H9 (cell line): ENCODE results near the gene KIF12. TPM values are rescaled to one million over a fixed set of nuclear protein-coding genes. Genes with fewer than 3 reads are reported as not detected.

Source experiments
- DNase-seq: peaks from one replicate; pipeline ENCODE4 v3.0.0-alpha.2; 2017
- H2AFZ ChIP-seq: one replicate; pipeline ENCODE4 v1.6.1; 2013; ENCODE audit warnings: mild to moderate bottlenecking, low read length, control low read depth, moderate library complexity
- H2AK5ac ChIP-seq: 2 replicates; pipeline ENCODE4 v1.6.1; 2013; ENCODE audit warnings: low read length, control low read depth, mixed read lengths; ENCODE audit not compliant: insufficient read length
- H2BK120ac ChIP-seq: one replicate; pipeline ENCODE4 v1.6.1; 2013; ENCODE audit warnings: low read depth, mild to moderate bottlenecking, low read length, control low read depth, inconsistent platforms; ENCODE audit not compliant: poor library complexity, severe bottlenecking
- H2BK12ac ChIP-seq: 2 replicates; pipeline ENCODE4 v1.6.1; 2013; ENCODE audit warnings: low read length, control low read depth, mixed read lengths, low read depth; ENCODE audit not compliant: insufficient read length
- H2BK15ac ChIP-seq: 2 replicates; pipeline ENCODE4 v1.6.1; 2013; ENCODE audit warnings: low read depth, low read length, control low read depth
- H2BK20ac ChIP-seq: one replicate; pipeline ENCODE4 v1.6.1; 2013; ENCODE audit warnings: low read depth, mild to moderate bottlenecking, low read length, control low read depth, inconsistent platforms; ENCODE audit not compliant: poor library complexity, severe bottlenecking
- H2BK5ac ChIP-seq: 2 replicates; pipeline ENCODE4 v1.6.1; 2013; ENCODE audit warnings: low read length, control low read depth, mixed read lengths; ENCODE audit not compliant: insufficient read length
- H3K14ac ChIP-seq: 2 replicates; pipeline ENCODE4 v1.6.1; 2013; ENCODE audit warnings: low read length, control low read depth; ENCODE audit not compliant: insufficient read depth
- H3K18ac ChIP-seq: 2 replicates; pipeline ENCODE4 v1.6.1; 2013; ENCODE audit warnings: low read depth, mild to moderate bottlenecking, mixed read lengths, low read length, control low read depth; ENCODE audit not compliant: insufficient read length
- H3K23ac ChIP-seq: 2 replicates; pipeline ENCODE4 v1.6.1; 2013; ENCODE audit warnings: low read length, control low read depth, mixed read lengths, low read depth; ENCODE audit not compliant: insufficient read length
- H3K23me2 ChIP-seq: 2 replicates; pipeline ENCODE4 v1.6.1; 2013; ENCODE audit warnings: low read depth, mild to moderate bottlenecking, mixed read lengths, low read length, control low read depth; ENCODE audit not compliant: insufficient read length, poor library complexity, severe bottlenecking
- H3K27ac ChIP-seq: 2 replicates; pipeline ENCODE4 v1.5.1; 2013; ENCODE audit warnings: low read length, control low read depth, mixed read lengths, low read depth; ENCODE audit not compliant: insufficient read length
- H3K27me3 ChIP-seq: 2 replicates; pipeline ENCODE4 v1.6.1; 2013; ENCODE audit warnings: low read length, control low read depth, inconsistent platforms; ENCODE audit not compliant: insufficient read depth
- H3K4ac ChIP-seq: 2 replicates; pipeline ENCODE4 v1.6.1; 2013; ENCODE audit warnings: low read depth, mild to moderate bottlenecking, control low read depth, inconsistent platforms, low read length, moderate library complexity
- H3K4me1 ChIP-seq: 2 replicates; pipeline ENCODE4 v1.6.1; 2013; ENCODE audit warnings: low read length, control low read depth, inconsistent platforms; ENCODE audit not compliant: insufficient read depth
- H3K4me2 ChIP-seq: 2 replicates; pipeline ENCODE4 v1.6.1; 2013; ENCODE audit warnings: low read length, control low read depth, mixed read lengths; ENCODE audit not compliant: insufficient read length, insufficient read depth
- H3K56ac ChIP-seq: 2 replicates; pipeline ENCODE4 v1.6.1; 2013; ENCODE audit warnings: low read depth, mild to moderate bottlenecking, mixed read lengths, low read length, control low read depth; ENCODE audit not compliant: insufficient read length
- H3K79me1 ChIP-seq: 2 replicates; pipeline ENCODE4 v1.6.1; 2013; ENCODE audit warnings: low read depth, mild to moderate bottlenecking, moderate library complexity, low read length, control low read depth, inconsistent platforms; ENCODE audit not compliant: insufficient read depth, poor library complexity, severe bottlenecking
- H3K79me2 ChIP-seq: 2 replicates; pipeline ENCODE4 v1.6.1; 2013; ENCODE audit warnings: low read length, control low read depth, inconsistent platforms; ENCODE audit not compliant: insufficient read depth
- H3K9ac ChIP-seq: 2 replicates; pipeline ENCODE4 v1.6.1; 2013; ENCODE audit warnings: low read length, control low read depth, mixed read lengths; ENCODE audit not compliant: insufficient read length; ENCODE audit errors: extremely low read depth
- H3K9me3 ChIP-seq: one replicate; pipeline ENCODE4 v1.6.1; 2013; ENCODE audit warnings: low read depth, low read length, inconsistent platforms; ENCODE audit not compliant: control insufficient read depth
- H3T11ph ChIP-seq: one replicate; pipeline ENCODE4 v1.6.1; 2013; ENCODE audit warnings: mild to moderate bottlenecking, low read length, control low read depth, inconsistent platforms
- H4K20me1 ChIP-seq: one replicate; pipeline ENCODE4 v1.6.1; 2013; ENCODE audit not compliant: control insufficient read depth, insufficient read length, insufficient read depth
- H4K5ac ChIP-seq: 2 replicates; pipeline ENCODE4 v1.6.1; 2013; ENCODE audit warnings: low read depth, mild to moderate bottlenecking, mixed read lengths, low read length, control low read depth; ENCODE audit not compliant: insufficient read length
- H4K8ac ChIP-seq: replicated peaks from 2 replicates; pipeline ENCODE4 v1.6.1; 2013; ENCODE audit warnings: low read length, control low read depth, mixed read lengths, low read depth; ENCODE audit not compliant: insufficient read length
- H4K91ac ChIP-seq: 2 replicates; pipeline ENCODE4 v1.6.1; 2013; ENCODE audit warnings: low read depth, mild to moderate bottlenecking, moderate library complexity, mixed read lengths, low read length, control low read depth; ENCODE audit not compliant: insufficient read length
- H3K27ac Mint-ChIP-seq, 3 experiments: 2 replicates in 2 of 3; 3 replicates in 1 of 3; pipeline ENCODE4 v1.8.0; 2020 to 2021; ENCODE audit warnings: mixed read lengths in 3 of 3, mild to moderate bottlenecking in 1 of 3, moderate library complexity in 1 of 3
- H3K27me3 Mint-ChIP-seq: 2 replicates; pipeline ENCODE4 v1.8.0; 2021; ENCODE audit warnings: low read depth, mild to moderate bottlenecking, moderate library complexity, mixed read lengths
- H3K36me3 Mint-ChIP-seq, 3 experiments: 2 replicates in 2 of 3; 3 replicates in 1 of 3; pipeline ENCODE4 v1.8.0; 2020 to 2021; ENCODE audit warnings: low read depth in 3 of 3, mixed read lengths in 3 of 3; ENCODE audit not compliant: insufficient read depth in 1 of 3
- H3K4me1 Mint-ChIP-seq, 2 experiments: 2 replicates each; pipeline ENCODE4 v1.8.0; 2020; ENCODE audit warnings: mixed read lengths in 2 of 2
- H3K4me3 Mint-ChIP-seq, 2 experiments: 2 replicates in 1 of 2; 3 replicates in 1 of 2; pipeline ENCODE4 v1.8.0; 2020 to 2021; ENCODE audit warnings: mild to moderate bottlenecking in 2 of 2, mixed read lengths in 2 of 2, moderate library complexity in 1 of 2
- H3K9me3 Mint-ChIP-seq, 2 experiments: 2 replicates in 1 of 2; 3 replicates in 1 of 2; pipeline ENCODE4 v1.8.0; 2020; ENCODE audit warnings: mild to moderate bottlenecking in 2 of 2, mixed read lengths in 2 of 2, moderate library complexity in 1 of 2
- WGBS: extraction: QIAGEN DNeasy Blood & Tissue Kit; methylation state at CpG from one replicate; pipeline ENCODE4 v1.1.7; 2013; ENCODE audit warnings: missing lambda C conversion rate, low lambda C conversion rate, mixed read lengths; ENCODE audit not compliant: insufficient read length; ENCODE audit errors: extremely low coverage; 5-methylcytosine and 5-hydroxymethylcytosine counted together
- total RNA-seq: library from RNA; stranded (reverse); gene quantifications from 2 replicates; pipeline ENCODE4 v1.2.1, GENCODE V29; 2021
- TF ChIP-seq, protein P1 (sequence below): fragments of 200-600 bp; sonication (generic); conservative IDR thresholded peaks from 3 replicates; pipeline ENCODE4 v1.8.0; 2021; ENCODE audit warnings: antibody characterized with exemption, mild to moderate bottlenecking

Gene KIF12
- total RNA-seq, 1 experiment from 2014 or later = 3.3 TPM

- no peak overlapping the region for H2AFZ ChIP-seq
- no peak for DNase-seq
- Mint-ChIP-seq H3K27ac (no peak overlapping the region), H3K4me1 (peaks cover 7 to 8% of the 10 kb centered on the region in 2 experiments; a peak in 3 of 4 replicates), H3K4me3 (no peak overlapping the region; a peak in 1 of 5 replicates), H3K36me3 (no peaks in the 10 kb centered on the region), H3K9me3 (no peaks in the 10 kb centered on the region), H3K27me3 (peaks cover 41% of the 10 kb centered on the region)
- no peak overlapping the region for H2BK12ac ChIP-seq
- no peak overlapping the region for H3K4ac ChIP-seq
- no peak overlapping the region for H3K56ac ChIP-seq
- H3K4me1 ChIP-seq = no peaks in the 10 kb centered on the region
- H4K20me1 ChIP-seq = no peaks in the 10 kb centered on the region
- H2BK5ac ChIP-seq = no peak overlapping the region
- WGBS = no CpG with 5 or more reads among the region's 7 CpGs
- no peak overlapping the region for H4K8ac ChIP-seq
- H3K23me2 ChIP-seq = no peaks in the 10 kb centered on the region
- no peak overlapping the region for H4K5ac ChIP-seq
- H3K4me2 ChIP-seq = no peak overlapping the region
- no peaks in the 10 kb centered on the region for H3K9me3 ChIP-seq
- no peak overlapping the region for H4K91ac ChIP-seq
- no peak overlapping the region for H2BK15ac ChIP-seq
- no peak overlapping the region for H2BK120ac ChIP-seq
- H3K23ac ChIP-seq = no peak overlapping the region
- H3K27me3 ChIP-seq = no peaks in the 10 kb centered on the region
- no peak overlapping the region for H3K27ac ChIP-seq
- no peak overlapping the region for H3K18ac ChIP-seq
- H3T11ph ChIP-seq = no peak overlapping the region
- no peak overlapping the region for H2BK20ac ChIP-seq
- no peak overlapping the region for H2AK5ac ChIP-seq
- no peak overlapping the region for H3K9ac ChIP-seq
- H3K79me2 ChIP-seq = no peaks in the 10 kb centered on the region
- TF ChIP-seq, protein P1, sequence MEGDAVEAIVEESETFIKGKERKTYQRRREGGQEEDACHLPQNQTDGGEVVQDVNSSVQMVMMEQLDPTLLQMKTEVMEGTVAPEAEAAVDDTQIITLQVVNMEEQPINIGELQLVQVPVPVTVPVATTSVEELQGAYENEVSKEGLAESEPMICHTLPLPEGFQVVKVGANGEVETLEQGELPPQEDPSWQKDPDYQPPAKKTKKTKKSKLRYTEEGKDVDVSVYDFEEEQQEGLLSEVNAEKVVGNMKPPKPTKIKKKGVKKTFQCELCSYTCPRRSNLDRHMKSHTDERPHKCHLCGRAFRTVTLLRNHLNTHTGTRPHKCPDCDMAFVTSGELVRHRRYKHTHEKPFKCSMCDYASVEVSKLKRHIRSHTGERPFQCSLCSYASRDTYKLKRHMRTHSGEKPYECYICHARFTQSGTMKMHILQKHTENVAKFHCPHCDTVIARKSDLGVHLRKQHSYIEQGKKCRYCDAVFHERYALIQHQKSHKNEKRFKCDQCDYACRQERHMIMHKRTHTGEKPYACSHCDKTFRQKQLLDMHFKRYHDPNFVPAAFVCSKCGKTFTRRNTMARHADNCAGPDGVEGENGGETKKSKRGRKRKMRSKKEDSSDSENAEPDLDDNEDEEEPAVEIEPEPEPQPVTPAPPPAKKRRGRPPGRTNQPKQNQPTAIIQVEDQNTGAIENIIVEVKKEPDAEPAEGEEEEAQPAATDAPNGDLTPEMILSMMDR = no peak
- H3K14ac ChIP-seq = no peak overlapping the region
- H3K79me1 ChIP-seq = no peaks in the 10 kb centered on the region
These were observed 20.3 kb downstream of the KIF12 start for GRCh38 chr9:114078781-114079156.
